HL-60 (cell line): ENCODE measurements around the gene RANBP9.

Experiments used
- DNase-seq, 2 experiments: peaks; one replicate each; pipeline ENCODE4 v3.0.0-alpha.2; 2010 to 2020; ENCODE audit warnings: low read depth in 1 of 2, low spot score in 1 of 2
- H3K27ac ChIP-seq: fragments of 250-450 bp; sonication (Bioruptor Pico); replicated peaks from 2 replicates; pipeline ENCODE4 v1.5.1; 2020; ENCODE audit warnings: mild to moderate bottlenecking, moderate library complexity
- H3K27me3 ChIP-seq: fragments of 250-450 bp; sonication (Bioruptor Pico); 2 replicates; pipeline ENCODE4 v1.5.1; 2021; ENCODE audit warnings: mild to moderate bottlenecking, moderate library complexity; ENCODE audit not compliant: insufficient read depth, poor library complexity, severe bottlenecking
- H3K4me3 ChIP-seq: replicated peaks from 2 replicates; pipeline ENCODE4 v1.5.1; 2011; ENCODE audit warnings: mild to moderate bottlenecking, control low read depth, low read length; ENCODE audit not compliant: insufficient read depth
- CTCF ChIP-seq: IDR thresholded peaks from one replicate; pipeline ENCODE4 v1.5.1; 2011; ENCODE audit warnings: low read length, control low read depth, inconsistent platforms; ENCODE audit not compliant: insufficient read depth
- GABPA ChIP-seq: IDR thresholded peaks from 2 replicates; pipeline ENCODE4 v1.6.1; 2012; ENCODE audit warnings: low read depth
- POLR2AphosphoS5 ChIP-seq: IDR thresholded peaks from 2 replicates; pipeline ENCODE4 v1.6.1; 2012; ENCODE audit warnings: low read depth
- REST ChIP-seq: IDR thresholded peaks from 2 replicates; pipeline ENCODE4 v1.6.1; 2012; ENCODE audit warnings: low read depth; ENCODE audit not compliant: insufficient replicate concordance
- SPI1 ChIP-seq: IDR thresholded peaks from 2 replicates; pipeline ENCODE4 v1.6.1; 2012; ENCODE audit warnings: low read depth, mild to moderate bottlenecking, borderline replicate concordance

Gene RANBP9

GRCh38 chr6:13660273-13660672 is 51.4 kb downstream of the RANBP9 start:
- H3K4me3 ChIP-seq = no peak overlapping the region
- H3K27me3 ChIP-seq = no peaks in the 10 kb centered on the region
- no peak overlapping the region for H3K27ac ChIP-seq
- DNase-seq = no peak
- TF ChIP-seq POLR2AphosphoS5 = no peak

GRCh38 chr6:13655700-13656099 is 55.9 kb downstream of the RANBP9 start:
- H3K27ac ChIP-seq = no peak overlapping the region
- no peak for DNase-seq
- TF ChIP-seq CTCF (no peak), REST (no peak), POLR2AphosphoS5 (no peak), GABPA (no peak), SPI1 (no peak)
- H3K27me3 ChIP-seq = no peaks in the 10 kb centered on the region
- no peak overlapping the region for H3K4me3 ChIP-seq

GRCh38 chr6:13654496-13654895 is 57.1 kb downstream of the RANBP9 start:
- H3K4me3 ChIP-seq = no peak overlapping the region
- H3K27me3 ChIP-seq = no peaks in the 10 kb centered on the region
- no peak for TF ChIP-seq SPI1
- TF ChIP-seq GABPA = no peak
- no peak for TF ChIP-seq CTCF
- H3K27ac ChIP-seq = no peak overlapping the region
- no peak for DNase-seq

GRCh38 chr6:13653296-13653695 is 58.3 kb downstream of the RANBP9 start:
- no peaks in the 10 kb centered on the region for H3K27me3 ChIP-seq
- H3K4me3 ChIP-seq = no peak overlapping the region
- no peak for TF ChIP-seq REST
- TF ChIP-seq GABPA = no peak
- no peak for TF ChIP-seq SPI1
- TF ChIP-seq CTCF = no peak
- TF ChIP-seq POLR2AphosphoS5 = no peak
- no peak overlapping the region for H3K27ac ChIP-seq
- no peak for DNase-seq
